HepG2 (cell line): ENCODE data around the gene AKAP8L.

Experiments
- CTCF ChIP-seq: sonication (generic); formaldehyde crosslinking; IDR thresholded peaks from 2 replicates; pipeline ENCODE4 v1.5.0; 2020; ENCODE audit warnings: mild to moderate bottlenecking, missing genetic modification reagents, moderate library complexity
- EP300 ChIP-seq, 3 experiments: sonication (generic) in 1 of 3; formaldehyde crosslinking in 1 of 3; IDR thresholded peaks; 2 replicates each; pipeline versions ENCODE4 v1.5.1 to v1.6.1; 2011 to 2020; ENCODE audit warnings: low read depth in 2 of 3, low read length in 2 of 3, borderline replicate concordance in 1 of 3, improper control_type of control experiment in 1 of 3, mild to moderate bottlenecking in 1 of 3, missing genetic modification reagents in 1 of 3, moderate library complexity in 1 of 3
- JUNB ChIP-seq: sonication (generic); formaldehyde crosslinking; IDR thresholded peaks from 2 replicates; pipeline ENCODE4 v1.8.0; 2022; ENCODE audit warnings: missing genetic modification reagents, mild to moderate bottlenecking, borderline replicate concordance
- TAF1 ChIP-seq: sonication (generic); formaldehyde crosslinking; IDR thresholded peaks from 2 replicates; pipeline ENCODE4 v1.4.0; 2020; ENCODE audit warnings: missing genetic modification reagents
- ZFP36L2 ChIP-seq: sonication (generic); formaldehyde crosslinking; IDR thresholded peaks from 2 replicates; pipeline ENCODE4 v1.4.0; 2020; ENCODE audit warnings: missing genetic modification reagents
- ZNF138 ChIP-seq: sonication (generic); formaldehyde crosslinking; IDR thresholded peaks from 2 replicates; pipeline ENCODE4 v1.5.0; 2020; ENCODE audit warnings: mild to moderate bottlenecking, low read depth, missing genetic modification reagents
- ZNF282 ChIP-seq: fragments of 450-650 bp; IDR thresholded peaks from 2 replicates; pipeline ENCODE4 v1.6.1; 2018; ENCODE audit not compliant: partially characterized antibody
- ZNF335 ChIP-seq: sonication (generic); formaldehyde crosslinking; IDR thresholded peaks from 2 replicates; pipeline ENCODE4 v1.4.0; 2020; ENCODE audit warnings: missing genetic modification reagents
- TF ChIP-seq, protein P1 (sequence below): IDR thresholded peaks from 2 replicates; pipeline ENCODE4 v1.6.1; 2012; ENCODE audit warnings: inconsistent platforms

- no peak for TF ChIP-seq EP300 (IDR thresholded peaks at IDR 0.05; ENCODE audit: low read depth in 2 of 2, low read length in 2 of 2)
- TF ChIP-seq EP300 (CRISPR knock-in tag; IDR thresholded peaks at IDR 0.05; ENCODE audit: borderline replicate concordance) = no peak
- TF ChIP-seq TAF1 (CRISPR knock-in tag) = no peak
- TF ChIP-seq, protein P1, sequence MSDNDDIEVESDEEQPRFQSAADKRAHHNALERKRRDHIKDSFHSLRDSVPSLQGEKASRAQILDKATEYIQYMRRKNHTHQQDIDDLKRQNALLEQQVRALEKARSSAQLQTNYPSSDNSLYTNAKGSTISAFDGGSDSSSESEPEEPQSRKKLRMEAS = no peak
- TF ChIP-seq JUNB (CRISPR knock-in tag) = no peak
- no peak for TF ChIP-seq ZNF282
- no peak for TF ChIP-seq ZFP36L2 (CRISPR knock-in tag)
- no peak for TF ChIP-seq CTCF (CRISPR knock-in tag)
- TF ChIP-seq ZNF138 (CRISPR knock-in tag) = no peak
- no peak for TF ChIP-seq ZNF335
Measured at GRCh38 chr19:15444505-15445226, 25.9 kb upstream of the AKAP8L start.
